CD4-positive, CD25-positive, alpha-beta regulatory T cell (primary cell): Measurements from ENCODE around the gene VTI1A. TPM values are rescaled to one million over a fixed set of nuclear protein-coding genes. Genes with fewer than 3 reads are reported as not detected.

Experiments used
- ATAC-seq, 2 donors: fragments of 150-1000 bp; cut with Tn5 transposase; one replicate each; pipeline ENCODE4 v1.10.0; 2021; ENCODE audit warnings: low read depth in 2 of 2, moderate number of reproducible peaks in 2 of 2, moderate library complexity in 1 of 2
- DNase-seq, 3 donors: peaks; one replicate each; pipeline versions ENCODE4 v3.0.0 to v3.0.0-alpha.2; 2012 to 2022; ENCODE audit warnings: mixed read lengths in 1 of 3
- H3K27ac ChIP-seq: one replicate; pipeline ENCODE4 v1.7.0; 2013; ENCODE audit warnings: mild to moderate bottlenecking, low read length; ENCODE audit not compliant: insufficient read depth, poor library complexity, severe bottlenecking
- H3K27me3 ChIP-seq: one replicate; pipeline ENCODE4 v1.7.0; 2013; ENCODE audit warnings: low read length; ENCODE audit not compliant: control insufficient read depth, insufficient read depth
- H3K36me3 ChIP-seq: one replicate; pipeline ENCODE4 v1.7.0; 2013; ENCODE audit warnings: mild to moderate bottlenecking, low read length, moderate library complexity; ENCODE audit not compliant: control insufficient read depth, insufficient read depth
- H3K4me1 ChIP-seq: 2 replicates; pipeline ENCODE4 v1.7.0; 2013; ENCODE audit warnings: mild to moderate bottlenecking, low read length; ENCODE audit not compliant: insufficient read depth, control insufficient read depth, poor library complexity, severe bottlenecking
- H3K4me3 ChIP-seq: one replicate; pipeline ENCODE4 v1.7.0; 2013; ENCODE audit warnings: low read depth, mild to moderate bottlenecking, low read length, moderate library complexity
- H3K9me3 ChIP-seq, 2 experiments: 1 replicate in 1 of 2; 2 replicates in 1 of 2; pipeline ENCODE4 v1.7.0; 2013; ENCODE audit warnings: low read length in 2 of 2, mild to moderate bottlenecking in 1 of 2, moderate library complexity in 1 of 2; ENCODE audit not compliant: control insufficient read depth in 2 of 2
- H3K27ac Mint-ChIP-seq, 3 donors: one replicate each; pipeline ENCODE4 v1.8.0; 2020 to 2022; ENCODE audit warnings: mild to moderate bottlenecking in 3 of 3, mixed read lengths in 3 of 3, moderate library complexity in 2 of 3
- H3K27me3 Mint-ChIP-seq: one replicate; pipeline ENCODE4 v1.8.0; 2022; ENCODE audit warnings: mild to moderate bottlenecking, mixed read lengths
- H3K36me3 Mint-ChIP-seq: one replicate; pipeline ENCODE4 v1.8.0; 2020; ENCODE audit warnings: mixed read lengths
- H3K4me1 Mint-ChIP-seq, 4 donors: one replicate each; pipeline ENCODE4 v1.8.0; 2020 to 2022; ENCODE audit warnings: mixed read lengths in 4 of 4, mild to moderate bottlenecking in 1 of 4
- H3K4me3 Mint-ChIP-seq, 4 donors: one replicate each; pipeline ENCODE4 v1.8.0; 2020 to 2022; ENCODE audit warnings: mild to moderate bottlenecking in 4 of 4, mixed read lengths in 4 of 4, moderate library complexity in 3 of 4
- H3K9me3 Mint-ChIP-seq, 7 donors: one replicate each; pipeline ENCODE4 v1.8.0; 2020 to 2022; ENCODE audit warnings: mixed read lengths in 7 of 7, mild to moderate bottlenecking in 3 of 7, moderate library complexity in 2 of 7
- polyA plus RNA-seq, 4 donors: library from polyadenylated mRNA; unstranded; fragments of 300-500 nt; fragmentation: Illumina TruSeq; gene quantifications; one replicate each; pipeline ENCODE4 v1.2.3, GENCODE V29; 2021
- total RNA-seq: library from RNA; stranded (reverse); gene quantifications from one replicate; pipeline ENCODE4 v1.2.3, GENCODE V29; 2022

The VTI1A gene
- total and polyA plus RNA-seq, 5 donors from 2014 or later = 25.5 to 77.7 (median 35.1) TPM

DNA sequence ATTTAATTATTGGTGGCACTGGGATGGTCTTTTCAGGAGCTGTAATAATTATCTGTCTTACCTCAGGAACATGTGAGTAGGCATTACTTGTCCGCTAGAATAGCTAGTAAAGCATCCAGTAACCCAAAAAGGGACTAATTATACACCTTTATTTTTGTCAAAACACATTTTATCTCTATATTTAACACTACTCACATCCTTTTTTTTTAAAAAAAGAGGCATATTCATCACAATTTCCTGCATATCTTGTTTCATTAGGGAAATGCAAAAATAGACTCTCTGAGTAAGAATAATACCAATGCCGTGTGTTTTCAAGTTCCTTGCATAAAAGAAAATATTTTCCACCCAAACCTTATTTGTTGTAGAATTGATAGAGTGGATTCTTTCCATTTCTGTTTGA lies 99.5 kb downstream of the VTI1A start:
- no peaks in the 10 kb centered on the region for H3K27me3 Mint-ChIP-seq
- Histone ChIP-seq H3K4me1 (no peaks in the 10 kb centered on the region), H3K4me3 (no peak overlapping the region), H3K27ac (no peak overlapping the region), H3K9me3 (no peaks in the 10 kb centered on the region), H3K36me3 (peaks cover 3% of the 10 kb centered on the region), H3K27me3 (no peaks in the 10 kb centered on the region)
- peaks cover 24% of the 10 kb centered on the region for H3K36me3 Mint-ChIP-seq
- H3K9me3 Mint-ChIP-seq = peaks cover 0 to 8% (median 0%) of the 10 kb centered on the region in 7 donors
- ATAC-seq = no peak
- H3K4me1 Mint-ChIP-seq = peaks cover 0 to 9% (median 4%) of the 10 kb centered on the region in 4 donors
- no peak overlapping the region for H3K27ac Mint-ChIP-seq
- no peak for DNase-seq
- H3K4me3 Mint-ChIP-seq = no peak overlapping the region

DNA sequence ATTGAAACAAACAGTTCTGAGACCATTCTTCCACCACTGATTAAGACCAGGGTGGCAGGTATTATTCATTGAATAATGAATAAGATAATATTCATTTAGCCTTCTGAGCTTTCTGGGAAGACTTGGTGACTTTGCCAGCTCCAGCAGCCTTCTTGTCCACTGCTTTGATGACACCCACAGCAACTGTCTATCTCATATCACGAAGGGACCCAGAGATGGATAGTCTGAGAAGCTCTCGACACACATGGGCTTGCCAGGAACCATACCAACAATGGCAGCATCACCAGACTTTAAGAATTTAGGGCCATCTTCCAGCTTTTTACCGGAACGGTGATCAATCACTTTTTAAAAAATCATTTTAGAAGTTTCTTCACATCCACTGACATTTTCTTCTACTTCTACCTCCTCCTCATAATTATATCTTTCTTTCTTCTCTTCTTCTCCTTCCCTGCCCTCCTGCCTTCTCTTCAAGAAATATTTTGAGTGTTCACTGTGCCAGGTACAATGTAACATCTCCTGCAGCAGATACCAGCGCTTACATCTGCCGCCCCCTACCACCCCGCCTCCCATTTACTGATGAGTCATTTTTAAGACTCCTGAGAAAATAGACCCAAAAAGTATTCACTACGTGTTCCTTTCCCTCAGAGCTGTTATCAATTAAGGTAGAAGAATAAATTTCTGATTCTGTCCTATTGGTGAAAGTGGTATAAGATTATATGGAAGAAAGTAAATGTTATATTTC lies 101.7 kb downstream of the VTI1A start:
- Mint-ChIP-seq H3K27ac (no peak overlapping the region), H3K36me3 (peaks cover 28% of the 10 kb centered on the region), H3K9me3 (peaks cover 0 to 3% (median 0%) of the 10 kb centered on the region in 7 donors), H3K4me3 (no peak overlapping the region), H3K27me3 (no peaks in the 10 kb centered on the region), H3K4me1 (peaks cover 0 to 9% (median 4%) of the 10 kb centered on the region in 4 donors)
- H3K36me3 ChIP-seq = no peaks in the 10 kb centered on the region
- no peak for ATAC-seq
- H3K4me3 ChIP-seq = no peak overlapping the region
- no peaks in the 10 kb centered on the region for H3K27me3 ChIP-seq
- DNase-seq = no peak
- H3K9me3 ChIP-seq = no peaks in the 10 kb centered on the region
- H3K4me1 ChIP-seq = no peaks in the 10 kb centered on the region
- H3K27ac ChIP-seq = no peak overlapping the region

DNA sequence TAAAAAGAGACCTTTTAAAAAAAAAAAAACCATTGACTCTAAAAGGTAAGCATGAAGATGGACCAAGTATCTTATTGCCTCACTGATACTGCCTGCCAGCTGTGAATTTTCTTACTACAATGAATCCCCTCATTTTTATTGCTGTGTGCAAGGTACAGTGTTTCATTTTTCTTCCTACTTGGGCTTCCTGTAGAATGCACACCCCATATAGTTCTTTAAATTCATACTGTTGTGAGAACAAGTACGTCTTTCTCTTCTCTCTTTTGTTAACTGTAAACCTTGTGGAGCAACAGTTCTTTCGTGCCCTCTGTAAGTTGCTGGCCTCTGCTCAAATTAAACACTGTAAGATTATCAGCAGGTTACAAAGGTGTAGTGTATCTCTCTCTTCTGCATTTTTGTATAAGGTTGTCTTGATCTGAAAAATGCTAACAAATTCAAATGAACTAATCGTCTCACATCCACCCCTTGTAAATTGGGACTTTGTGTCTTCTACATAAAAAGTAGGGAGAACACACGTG lies 105.6 kb downstream of the VTI1A start:
- no peak for ATAC-seq
- Mint-ChIP-seq H3K36me3 (peaks cover 20% of the 10 kb centered on the region), H3K27ac (no peak overlapping the region), H3K9me3 (no peaks in the 10 kb centered on the region), H3K27me3 (no peaks in the 10 kb centered on the region), H3K4me3 (no peak overlapping the region), H3K4me1 (peaks cover 0 to 12% (median 4%) of the 10 kb centered on the region in 4 donors)
- no peaks in the 10 kb centered on the region for H3K9me3 ChIP-seq
- H3K4me1 ChIP-seq = no peaks in the 10 kb centered on the region
- H3K4me3 ChIP-seq = no peak overlapping the region
- no peak overlapping the region for H3K27ac ChIP-seq
- no peak for DNase-seq
- H3K27me3 ChIP-seq = no peaks in the 10 kb centered on the region
- H3K36me3 ChIP-seq = no peaks in the 10 kb centered on the region

DNA sequence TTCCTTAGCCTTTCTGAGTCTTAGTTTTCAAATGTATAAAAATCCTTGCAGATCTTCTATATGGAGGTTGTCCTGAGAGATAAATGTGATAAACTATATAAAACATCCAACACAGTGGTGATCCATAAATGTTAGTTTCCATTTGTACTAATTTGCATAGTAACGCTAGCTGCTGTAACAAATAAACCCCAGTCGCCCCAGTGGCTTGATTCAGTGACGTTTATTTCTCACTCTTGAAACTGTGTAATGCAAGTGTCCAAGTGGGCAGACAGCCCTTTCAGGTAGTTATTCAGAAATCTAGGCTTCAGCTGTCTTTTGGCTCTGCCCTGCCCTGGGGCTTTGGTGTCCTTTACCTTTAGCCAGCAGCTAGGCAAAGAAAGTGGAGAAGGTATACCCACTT lies 106.3 kb downstream of the VTI1A start:
- Histone ChIP-seq H3K27me3 (no peaks in the 10 kb centered on the region), H3K4me1 (no peaks in the 10 kb centered on the region), H3K27ac (no peak overlapping the region), H3K36me3 (no peaks in the 10 kb centered on the region), H3K9me3 (no peaks in the 10 kb centered on the region), H3K4me3 (no peak overlapping the region)
- Mint-ChIP-seq H3K4me1 (peaks cover 0 to 12% (median 6%) of the 10 kb centered on the region in 4 donors), H3K4me3 (peak overlapping the region in 1 of 4 donors; percentile 73), H3K27ac (no peak overlapping the region), H3K27me3 (no peaks in the 10 kb centered on the region), H3K36me3 (peaks cover 20% of the 10 kb centered on the region), H3K9me3 (no peaks in the 10 kb centered on the region)
- no peak for DNase-seq
- ATAC-seq = no peak

DNA sequence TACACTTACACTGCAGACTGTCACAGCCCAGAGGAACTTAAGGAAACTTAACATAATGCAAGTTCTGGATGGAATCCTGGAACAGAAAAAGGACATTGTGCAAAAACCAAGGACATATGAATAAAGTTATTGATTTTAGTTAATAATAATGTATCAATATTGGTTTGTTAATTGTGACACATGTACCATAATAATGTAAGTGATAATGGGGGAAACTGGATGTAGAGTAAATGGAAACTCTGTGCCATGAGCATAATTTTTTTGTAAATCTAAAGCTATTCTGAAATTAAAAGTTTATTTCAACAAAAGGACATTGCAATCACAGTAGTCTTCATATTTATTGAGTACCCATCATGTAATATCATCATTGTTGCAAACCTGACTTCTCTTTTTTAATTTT lies 107.2 kb downstream of the VTI1A start:
- DNase-seq = no peak
- no peak overlapping the region for H3K4me3 Mint-ChIP-seq
- H3K36me3 ChIP-seq = no peaks in the 10 kb centered on the region
- no peaks in the 10 kb centered on the region for H3K9me3 ChIP-seq
- no peak overlapping the region for H3K4me3 ChIP-seq
- H3K27me3 Mint-ChIP-seq = no peaks in the 10 kb centered on the region
- no peaks in the 10 kb centered on the region for H3K4me1 ChIP-seq
- H3K9me3 Mint-ChIP-seq = no peaks in the 10 kb centered on the region
- H3K4me1 Mint-ChIP-seq = peaks cover 0 to 9% (median 5%) of the 10 kb centered on the region in 4 donors
- H3K27ac ChIP-seq = no peak overlapping the region
- no peaks in the 10 kb centered on the region for H3K27me3 ChIP-seq
- no peak for ATAC-seq
- H3K36me3 Mint-ChIP-seq = peaks cover 13% of the 10 kb centered on the region
- no peak overlapping the region for H3K27ac Mint-ChIP-seq

DNA sequence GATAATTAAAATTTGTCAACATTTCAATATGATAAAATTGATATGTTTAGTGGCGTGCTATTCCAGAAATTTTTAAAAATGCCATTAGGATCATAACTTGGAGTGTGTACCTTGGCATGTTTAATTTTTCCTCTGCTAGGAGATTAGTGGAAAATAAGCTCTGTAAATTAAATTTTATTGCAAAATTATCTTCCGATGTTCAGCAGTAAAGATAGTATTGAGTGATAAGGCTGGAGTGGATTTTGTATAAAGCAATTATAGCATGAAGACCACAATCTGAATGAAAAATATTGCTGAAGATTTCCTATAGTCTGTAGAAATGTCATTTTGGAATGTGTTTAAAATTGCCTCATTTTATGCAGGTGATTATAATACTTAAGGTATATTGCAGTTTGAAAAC lies 110.2 kb downstream of the VTI1A start:
- H3K36me3 Mint-ChIP-seq = peaks cover 13% of the 10 kb centered on the region
- no peaks in the 10 kb centered on the region for H3K36me3 ChIP-seq
- no peak for DNase-seq
- no peaks in the 10 kb centered on the region for H3K9me3 ChIP-seq
- H3K27me3 Mint-ChIP-seq = no peaks in the 10 kb centered on the region
- H3K4me3 ChIP-seq = no peak overlapping the region
- ATAC-seq = no peak
- H3K4me1 Mint-ChIP-seq = peaks cover 0 to 13% (median 8%) of the 10 kb centered on the region in 4 donors
- no peaks in the 10 kb centered on the region for H3K9me3 Mint-ChIP-seq
- H3K27me3 ChIP-seq = no peaks in the 10 kb centered on the region
- H3K27ac Mint-ChIP-seq = no peak overlapping the region
- no peak overlapping the region for H3K4me3 Mint-ChIP-seq
- H3K27ac ChIP-seq = no peak overlapping the region
- H3K4me1 ChIP-seq = no peaks in the 10 kb centered on the region

DNA sequence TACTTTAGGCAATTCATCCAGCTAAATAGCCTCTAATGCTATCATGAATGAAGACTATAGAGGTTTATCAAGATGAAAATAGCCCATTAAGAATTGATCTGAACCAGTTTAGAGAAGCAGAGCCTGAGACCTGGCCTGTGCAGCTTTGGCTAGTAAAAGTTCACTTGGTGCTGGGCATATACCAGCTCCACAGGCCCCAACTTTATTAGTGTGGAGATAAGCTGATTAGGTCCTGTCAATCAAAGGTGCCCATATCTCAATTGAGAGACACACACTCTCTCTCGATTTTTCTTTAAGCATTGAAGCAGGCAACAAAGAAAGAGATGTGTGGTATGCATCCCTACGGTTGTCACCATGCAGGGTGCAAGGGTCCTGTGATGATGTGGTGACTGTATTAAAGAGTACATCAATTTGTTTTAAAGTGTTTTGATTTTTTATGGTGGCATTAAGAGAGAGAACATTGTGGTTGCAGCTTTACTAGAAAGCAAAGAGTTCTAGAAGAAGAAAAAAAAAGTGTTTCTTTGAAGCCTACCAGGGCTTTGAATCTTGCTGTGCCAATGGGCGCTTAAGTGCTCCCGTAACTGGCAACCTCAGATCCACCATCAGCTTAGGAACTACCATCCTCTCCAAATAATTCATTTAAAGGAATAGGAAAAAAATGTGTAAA lies 111.6 kb downstream of the VTI1A start:
- Mint-ChIP-seq H3K27ac (peak overlapping the region in 1 of 3 donors; percentile 54), H3K4me3 (no peak overlapping the region), H3K36me3 (peaks cover 2% of the 10 kb centered on the region), H3K4me1 (peaks cover 0 to 13% (median 8%) of the 10 kb centered on the region in 4 donors), H3K9me3 (no peaks in the 10 kb centered on the region), H3K27me3 (no peaks in the 10 kb centered on the region)
- H3K36me3 ChIP-seq = no peaks in the 10 kb centered on the region
- DNase-seq (no peak), ATAC-seq (no peak)
- H3K4me1 ChIP-seq = no peaks in the 10 kb centered on the region
- no peak overlapping the region for H3K27ac ChIP-seq
- no peak overlapping the region for H3K4me3 ChIP-seq
- no peaks in the 10 kb centered on the region for H3K9me3 ChIP-seq
- H3K27me3 ChIP-seq = no peaks in the 10 kb centered on the region
